Left renal pelvis (tissue), 4 donors: Measurements from ENCODE around the gene FFAR4. TPM values are rescaled to one million over a fixed set of nuclear protein-coding genes. Genes with fewer than 3 reads are reported as not detected.

Experiments used
- DNase-seq, 4 donors: peaks; one replicate each; pipeline ENCODE4 v3.0.0-alpha.2; 2013; ENCODE audit warnings: low read depth in 4 of 4, low spot score in 3 of 4
- polyA plus RNA-seq, 4 donors: library from polyadenylated mRNA; unstranded; fragments of 120-200 nt; gene quantifications; one replicate each; pipeline ENCODE4 v1.2.1, GENCODE V29; 2013; ENCODE audit not compliant: insufficient read length in 4 of 4

FFAR4 gene
- polyA plus RNA-seq, 4 donors: 0.08 TPM; not detected in 3

GRCh38 chr10:93570383-93570782 is 3.9 kb downstream of the FFAR4 start:
- DNase-seq: no peak

GRCh38 chr10:93572606-93573005 is 6.1 kb downstream of the FFAR4 start:
- no peak for DNase-seq

- DNase-seq: no peak
Observed at GRCh38 chr10:93573051-93573909, 6.8 kb downstream of the FFAR4 start.

GRCh38 chr10:93573924-93574323 is 7.5 kb downstream of the FFAR4 start:
- no peak for DNase-seq

- no peak for DNase-seq
Observed at GRCh38 chr10:93576888-93577287, 10.4 kb downstream of the FFAR4 start.

GRCh38 chr10:93577565-93577964 is 11.1 kb downstream of the FFAR4 start:
- no peak for DNase-seq

GRCh38 chr10:93579089-93579488 is 12.6 kb downstream of the FFAR4 start:
- no peak for DNase-seq

GRCh38 chr10:93579985-93580711 is 13.7 kb downstream of the FFAR4 start:
- no peak for DNase-seq

GRCh38 chr10:93580828-93581227 is 14.4 kb downstream of the FFAR4 start:
- no peak for DNase-seq

- DNase-seq: no peak
Observed at GRCh38 chr10:93584445-93584844, 18.0 kb downstream of the FFAR4 start.

GRCh38 chr10:93589648-93590562 is 23.4 kb downstream of the FFAR4 start:
- no peak for DNase-seq

GRCh38 chr10:93590638-93591037 is 24.2 kb downstream of the FFAR4 start:
- DNase-seq: no peak

- DNase-seq: no peak
Observed at GRCh38 chr10:93591065-93591808, 24.8 kb downstream of the FFAR4 start.

GRCh38 chr10:93593254-93593653 is 26.8 kb downstream of the FFAR4 start:
- DNase-seq: no peak

- DNase-seq: no peak
Observed at GRCh38 chr10:93593749-93594148, 27.3 kb downstream of the FFAR4 start.

GRCh38 chr10:93594518-93594917 is 28.1 kb downstream of the FFAR4 start:
- no peak for DNase-seq

GRCh38 chr10:93595378-93596161 is 29.1 kb downstream of the FFAR4 start:
- no peak for DNase-seq

- no peak for DNase-seq
Observed at GRCh38 chr10:93596539-93596938, 30.1 kb downstream of the FFAR4 start.

GRCh38 chr10:93597075-93597599 is 30.7 kb downstream of the FFAR4 start:
- DNase-seq: no peak
